Measurements from ENCODE around the gene LRTM1.

LRTM1 gene

GRCh38 chr3:54889731-54890130 is 38.1 kb downstream of the LRTM1 start:
- DNase-seq = no peak

GRCh38 chr3:54888873-54889272 is 39.0 kb downstream of the LRTM1 start:
- DNase-seq = no peak

GRCh38 chr3:54888162-54888561 is 39.7 kb downstream of the LRTM1 start:
- DNase-seq = peak in 1 of 2 donors; percentile 9

GRCh38 chr3:54882129-54882833 is 45.6 kb downstream of the LRTM1 start:
- no peak for DNase-seq

- no peak for DNase-seq
These were observed 49.7 kb downstream of the LRTM1 start for GRCh38 chr3:54878145-54878544.

- no peak for DNase-seq
These were observed 50.1 kb downstream of the LRTM1 start for GRCh38 chr3:54877730-54878129.

GRCh38 chr3:54876694-54877093 is 51.2 kb downstream of the LRTM1 start:
- DNase-seq = no peak

- DNase-seq = no peak
These were observed 52.1 kb downstream of the LRTM1 start for GRCh38 chr3:54875596-54876268.

GRCh38 chr3:54874816-54875556 is 52.9 kb downstream of the LRTM1 start:
- DNase-seq = no peak

- no peak for DNase-seq
These were observed 54.5 kb downstream of the LRTM1 start for GRCh38 chr3:54873059-54874010.

- no peak for DNase-seq
These were observed 56.0 kb downstream of the LRTM1 start for GRCh38 chr3:54871867-54872266.

- peak; percentile 18 to 54 for DNase-seq
These were observed 57.4 kb downstream of the LRTM1 start for GRCh38 chr3:54870423-54870822.
